Testis (tissue), 2 donors: ENCODE measurements around the gene LEF1.

Source experiments
- POLR2A ChIP-seq: fragments of 450-650 bp; IDR thresholded peaks from one replicate; pipeline ENCODE4 v1.6.1; 2017; ENCODE audit warnings: antibody characterized with exemption, mild to moderate bottlenecking, moderate library complexity
- TF ChIP-seq, protein P1 (sequence below), 3 experiments: fragments of 450-650 bp in 2 of 3; fragments of 200-600 bp in 1 of 3; sonication (generic) in 1 of 3; IDR thresholded peaks; one replicate each; pipeline ENCODE4 v1.5.1; 2016 to 2019; ENCODE audit warnings: antibody characterized with exemption in 3 of 3, mild to moderate bottlenecking in 2 of 3, moderate library complexity in 1 of 3

DNA sequence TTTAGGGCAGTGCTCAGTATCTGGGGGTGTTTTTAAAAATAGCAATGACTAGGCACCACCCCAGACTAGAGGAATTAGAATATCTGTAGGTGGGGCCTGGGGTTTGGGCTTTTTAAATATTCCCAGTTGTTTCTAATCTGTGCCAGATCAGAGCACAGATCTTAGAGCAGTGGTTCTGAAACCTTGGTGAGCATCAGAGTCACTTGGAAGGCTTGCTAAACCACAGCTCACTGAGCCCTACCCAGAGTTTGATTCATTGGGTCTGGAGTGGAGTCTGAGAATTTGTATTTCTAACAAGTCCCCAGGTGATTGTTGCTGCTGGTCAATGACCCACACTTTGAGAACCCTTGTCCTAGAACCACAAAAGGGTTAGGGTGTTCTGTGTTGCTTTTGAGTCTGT, 162.4 kb downstream of the LEF1 start:
- no peak for TF ChIP-seq POLR2A
- TF ChIP-seq, protein P1, sequence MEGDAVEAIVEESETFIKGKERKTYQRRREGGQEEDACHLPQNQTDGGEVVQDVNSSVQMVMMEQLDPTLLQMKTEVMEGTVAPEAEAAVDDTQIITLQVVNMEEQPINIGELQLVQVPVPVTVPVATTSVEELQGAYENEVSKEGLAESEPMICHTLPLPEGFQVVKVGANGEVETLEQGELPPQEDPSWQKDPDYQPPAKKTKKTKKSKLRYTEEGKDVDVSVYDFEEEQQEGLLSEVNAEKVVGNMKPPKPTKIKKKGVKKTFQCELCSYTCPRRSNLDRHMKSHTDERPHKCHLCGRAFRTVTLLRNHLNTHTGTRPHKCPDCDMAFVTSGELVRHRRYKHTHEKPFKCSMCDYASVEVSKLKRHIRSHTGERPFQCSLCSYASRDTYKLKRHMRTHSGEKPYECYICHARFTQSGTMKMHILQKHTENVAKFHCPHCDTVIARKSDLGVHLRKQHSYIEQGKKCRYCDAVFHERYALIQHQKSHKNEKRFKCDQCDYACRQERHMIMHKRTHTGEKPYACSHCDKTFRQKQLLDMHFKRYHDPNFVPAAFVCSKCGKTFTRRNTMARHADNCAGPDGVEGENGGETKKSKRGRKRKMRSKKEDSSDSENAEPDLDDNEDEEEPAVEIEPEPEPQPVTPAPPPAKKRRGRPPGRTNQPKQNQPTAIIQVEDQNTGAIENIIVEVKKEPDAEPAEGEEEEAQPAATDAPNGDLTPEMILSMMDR (IDR thresholded peaks at IDR 0.05): no peak
